Prostate gland (tissue), 2 donors: Measurements from ENCODE around the gene NSRP1.

Experiments
- CTCF ChIP-seq, 4 experiments: fragments of 200-600 bp in 2 of 4; fragments of 450-650 bp in 2 of 4; sonication (generic) in 2 of 4; IDR thresholded peaks; 1 replicate in 3 of 4; 2 replicates in 1 of 4; pipeline ENCODE4 v1.5.1; 2016 to 2019; ENCODE audit warnings: antibody characterized with exemption in 4 of 4, mild to moderate bottlenecking in 2 of 4, moderate library complexity in 2 of 4
- POLR2A ChIP-seq: fragments of 450-650 bp; IDR thresholded peaks from one replicate; pipeline ENCODE4 v1.6.1; 2016; ENCODE audit warnings: antibody characterized with exemption, mild to moderate bottlenecking
- POLR2AphosphoS5 ChIP-seq: sonication (generic); formaldehyde crosslinking; IDR thresholded peaks from one replicate; pipeline ENCODE4 v1.6.1; 2017; ENCODE audit warnings: antibody characterized with exemption

- TF ChIP-seq CTCF (IDR thresholded peaks at IDR 0.05) (no peak), POLR2A (no peak), POLR2AphosphoS5 (no peak)
These were observed 91.0 kb downstream of the NSRP1 start for GRCh38 chr17:30207655-30208054.
